ENCODE measurements around the gene COQ10A. TPM values are rescaled to one million over a fixed set of nuclear protein-coding genes. Genes with fewer than 3 reads are reported as not detected.
"Not testable (repeated sequence)": the region's sequence is repeated elsewhere in the genome, so short reads cannot be mapped to it uniquely, and the experiment has no call there.

COQ10A gene
- total and polyA plus RNA-seq, 2 donors (not counting 3 experiments of a cell fraction or from before 2014, with no cell fraction given), result 14.7 to 32.4 TPM

DNA sequence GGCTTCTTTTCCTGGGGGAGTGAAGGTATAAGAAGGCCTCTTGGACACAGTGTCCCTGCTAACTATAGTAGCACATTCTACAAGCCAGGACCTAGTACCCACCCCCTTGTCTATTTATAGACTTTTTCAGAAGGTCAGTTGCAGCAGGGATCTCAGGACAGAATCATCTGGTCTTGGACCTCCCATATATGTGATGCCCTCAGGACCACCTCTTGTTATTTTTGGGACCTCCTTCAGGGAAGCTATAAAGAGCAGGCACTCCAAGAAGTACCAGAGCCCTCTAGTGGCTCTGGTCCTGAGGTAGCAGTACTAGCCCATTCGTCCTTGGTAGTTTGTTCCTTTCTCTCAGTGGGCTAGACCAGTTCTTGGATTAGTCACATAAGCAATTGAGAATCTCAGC, 4.3 kb downstream of the COQ10A start:
- no peak overlapping the region for H3K4me3 ChIP-seq (replicated peaks in 1 of 3; ENCODE audit: insufficient read depth in 1 of 3, low read depth in 1 of 3, low read length in 3 of 3)
- H3K9me3 ChIP-seq (replicated peaks; ENCODE audit: control insufficient read depth, insufficient read depth, low read length), result no peaks in the 10 kb centered on the region
- H3K36me3 ChIP-seq (ENCODE audit: control insufficient read depth in 2 of 2, extremely low read depth in 1 of 2, insufficient read depth in 2 of 2, low read length in 2 of 2), result peaks cover 17 to 27% of the 10 kb centered on the region in 2 experiments
- FAIRE-seq (no peak), DNase-seq (ENCODE audit: low read depth, low spot score) (peak; percentile 39)
- dilution Hi-C loops (cut with MboI; ENCODE audit: extremely low pct_ligation_motif_present, low sequenced_read_pairs), result no loop called here
- CTCF ChIA-PET, result interaction anchor here (0.9 to 2.9 kb wide), 7 partner anchors 13 to 193 kb away, joined by 3 to 11 read pairs (median 4); partner anchors contain the start of genes ANKRD52, IL23A, SMARCC2 and ZC3H10
- no peaks in the 10 kb centered on the region for H3K27me3 ChIP-seq (ENCODE audit: control insufficient read depth in 2 of 2, insufficient read depth in 2 of 2, low read length in 2 of 2)
- H3K9me1 ChIP-seq (replicated peaks; ENCODE audit: control insufficient read depth, extremely low read depth, insufficient read depth, low read length), result no peaks in the 10 kb centered on the region
- TF ChIP-seq EZH2 (IDR thresholded peaks at IDR 0.05; ENCODE audit: borderline replicate concordance, low read depth, low read length, severe bottlenecking) (no peak), MYC (IDR thresholded peaks at IDR 0.05; ENCODE audit: low read depth, low read length) (no peak), POLR2A (IDR thresholded peaks at IDR 0.05; ENCODE audit: low read depth, low read length) (no peak), GATA2 (IDR thresholded peaks at IDR 0.05; ENCODE audit: insufficient read depth, insufficient read length, low read depth, low read length) (no peak), JUN (IDR thresholded peaks at IDR 0.05; ENCODE audit: borderline replicate concordance, insufficient read depth, insufficient read length, low read depth) (no peak), POLR2AphosphoS5 (IDR thresholded peaks at IDR 0.05; ENCODE audit: insufficient read depth, low read depth, low read length) (no peak)
- TF ChIP-seq, protein P1, sequence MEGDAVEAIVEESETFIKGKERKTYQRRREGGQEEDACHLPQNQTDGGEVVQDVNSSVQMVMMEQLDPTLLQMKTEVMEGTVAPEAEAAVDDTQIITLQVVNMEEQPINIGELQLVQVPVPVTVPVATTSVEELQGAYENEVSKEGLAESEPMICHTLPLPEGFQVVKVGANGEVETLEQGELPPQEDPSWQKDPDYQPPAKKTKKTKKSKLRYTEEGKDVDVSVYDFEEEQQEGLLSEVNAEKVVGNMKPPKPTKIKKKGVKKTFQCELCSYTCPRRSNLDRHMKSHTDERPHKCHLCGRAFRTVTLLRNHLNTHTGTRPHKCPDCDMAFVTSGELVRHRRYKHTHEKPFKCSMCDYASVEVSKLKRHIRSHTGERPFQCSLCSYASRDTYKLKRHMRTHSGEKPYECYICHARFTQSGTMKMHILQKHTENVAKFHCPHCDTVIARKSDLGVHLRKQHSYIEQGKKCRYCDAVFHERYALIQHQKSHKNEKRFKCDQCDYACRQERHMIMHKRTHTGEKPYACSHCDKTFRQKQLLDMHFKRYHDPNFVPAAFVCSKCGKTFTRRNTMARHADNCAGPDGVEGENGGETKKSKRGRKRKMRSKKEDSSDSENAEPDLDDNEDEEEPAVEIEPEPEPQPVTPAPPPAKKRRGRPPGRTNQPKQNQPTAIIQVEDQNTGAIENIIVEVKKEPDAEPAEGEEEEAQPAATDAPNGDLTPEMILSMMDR (IDR thresholded peaks at IDR 0.05; ENCODE audit: extremely low read depth in 1 of 2, insufficient read depth in 1 of 2, low read depth in 1 of 2, low read length in 2 of 2), result peak; percentile 29 to 63
- intact Hi-C loops (cut with micrococcal nuclease), result no loop called here
- no TSS peak for BruUV-seq (replicated peaks)
- POLR2A ChIA-PET, result no interaction called here
- no peak overlapping the region for H2AFZ ChIP-seq (ENCODE audit: low read depth, low read length)
- H3K4me1 ChIP-seq (ENCODE audit: control insufficient read depth, extremely low read depth, insufficient read depth, low read length), result peaks cover 4% of the 10 kb centered on the region
- H3K79me2 ChIP-seq (ENCODE audit: control insufficient read depth, insufficient read depth, low read length), result no peaks in the 10 kb centered on the region
- H3K4me2 ChIP-seq (ENCODE audit: insufficient read depth, low read length), result no peak overlapping the region
- H3K27ac ChIP-seq (ENCODE audit: insufficient read depth, low read depth, low read length), result no peak overlapping the region
- no peak overlapping the region for H3K9ac ChIP-seq (replicated peaks; ENCODE audit: extremely low read depth, insufficient read depth, low read length)
- H4K20me1 ChIP-seq (replicated peaks; ENCODE audit: control insufficient read depth, extremely low read depth, insufficient read depth, low read length), result no peaks in the 10 kb centered on the region

DNA sequence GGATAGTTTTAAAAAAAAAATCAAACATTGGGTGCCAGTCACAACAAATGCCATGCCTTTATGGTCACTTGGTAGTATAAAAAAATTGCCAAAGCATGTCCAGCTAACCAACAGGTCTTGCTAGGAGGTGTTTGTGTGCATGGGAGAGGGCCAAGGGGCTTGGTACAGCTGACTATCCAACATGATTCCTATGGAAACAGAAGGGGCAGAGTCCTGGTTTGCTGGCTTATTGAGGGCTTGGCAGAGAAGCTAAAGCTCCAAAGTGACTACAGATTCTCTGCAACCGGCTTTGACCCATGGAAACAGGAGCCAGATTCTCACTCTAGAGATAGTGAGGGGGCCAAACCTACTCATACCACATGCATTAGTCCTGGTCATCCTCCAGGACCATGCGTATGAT, 5.7 kb downstream of the COQ10A start:
- H3K36me3 ChIP-seq (ENCODE audit: control insufficient read depth in 2 of 2, extremely low read depth in 1 of 2, insufficient read depth in 2 of 2, low read length in 2 of 2), result peaks cover 21 to 32% of the 10 kb centered on the region in 2 experiments
- H2AFZ ChIP-seq (ENCODE audit: low read depth, low read length); dilution Hi-C loops (cut with MboI; ENCODE audit: extremely low pct_ligation_motif_present, low sequenced_read_pairs); POLR2A ChIA-PET; H3K9me3 ChIP-seq (replicated peaks; ENCODE audit: control insufficient read depth, insufficient read depth, low read length); H3K4me1 ChIP-seq (ENCODE audit: control insufficient read depth, extremely low read depth, insufficient read depth, low read length); H3K9me1 ChIP-seq (replicated peaks; ENCODE audit: control insufficient read depth, extremely low read depth, insufficient read depth, low read length); H3K4me3 ChIP-seq (replicated peaks in 1 of 3; ENCODE audit: insufficient read depth in 1 of 3, low read depth in 1 of 3, low read length in 3 of 3); BruUV-seq (replicated peaks); FAIRE-seq; H3K27ac ChIP-seq (ENCODE audit: insufficient read depth, low read depth, low read length); DNase-seq (ENCODE audit: low read depth, low spot score); H3K27me3 ChIP-seq (ENCODE audit: control insufficient read depth in 2 of 2, insufficient read depth in 2 of 2, low read length in 2 of 2); H3K79me2 ChIP-seq (ENCODE audit: control insufficient read depth, insufficient read depth, low read length); H3K9ac ChIP-seq (replicated peaks; ENCODE audit: extremely low read depth, insufficient read depth, low read length); H3K4me2 ChIP-seq (ENCODE audit: insufficient read depth, low read length); intact Hi-C loops (cut with micrococcal nuclease); H4K20me1 ChIP-seq (replicated peaks; ENCODE audit: control insufficient read depth, extremely low read depth, insufficient read depth, low read length): not testable (repeated sequence)
- CTCF ChIA-PET, result interaction anchor here (2.9 kb wide), 1 partner anchor 14 kb away, joined by 11 read pairs; the partner anchor contains the start of gene ANKRD52

All from endothelial cell of umbilical vein (primary cell).